ENCODE measurements around the gene APLNR.
"Not testable (repeated sequence)": the region's sequence is repeated elsewhere in the genome, so short reads cannot be mapped to it uniquely, and the experiment has no call there.

The APLNR gene

DNA sequence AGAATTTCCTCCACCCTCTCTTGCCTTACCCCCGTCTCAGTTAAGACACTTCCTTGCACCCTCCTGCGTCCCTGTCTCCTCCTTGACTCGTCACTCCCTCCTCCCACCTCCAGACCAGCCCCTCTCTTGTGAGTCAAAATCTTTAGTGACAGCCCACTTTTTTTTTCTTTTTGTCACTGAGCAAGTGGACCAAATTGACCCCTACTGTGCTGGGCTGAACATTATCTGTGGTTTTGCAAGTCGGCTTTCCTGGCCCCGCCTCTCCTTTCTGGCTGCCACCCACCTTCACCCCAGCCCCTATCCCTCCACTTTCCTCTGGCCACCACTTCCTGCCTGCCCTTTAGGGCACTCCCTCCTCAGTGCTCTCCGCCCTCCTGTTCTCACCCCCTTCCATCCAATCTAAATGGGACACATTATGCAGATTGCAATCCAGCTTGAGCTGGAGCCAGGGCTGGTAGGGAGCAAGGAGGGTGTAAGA, at the start of gene APLNR:
TSS of gene APLNR (minus strand) at position 47 of the 478 bp plus-strand sequence. CDS start 246 bp downstream, outside the sequence.
- no peak for DNase-seq (ENCODE audit: low spot score)

DNA sequence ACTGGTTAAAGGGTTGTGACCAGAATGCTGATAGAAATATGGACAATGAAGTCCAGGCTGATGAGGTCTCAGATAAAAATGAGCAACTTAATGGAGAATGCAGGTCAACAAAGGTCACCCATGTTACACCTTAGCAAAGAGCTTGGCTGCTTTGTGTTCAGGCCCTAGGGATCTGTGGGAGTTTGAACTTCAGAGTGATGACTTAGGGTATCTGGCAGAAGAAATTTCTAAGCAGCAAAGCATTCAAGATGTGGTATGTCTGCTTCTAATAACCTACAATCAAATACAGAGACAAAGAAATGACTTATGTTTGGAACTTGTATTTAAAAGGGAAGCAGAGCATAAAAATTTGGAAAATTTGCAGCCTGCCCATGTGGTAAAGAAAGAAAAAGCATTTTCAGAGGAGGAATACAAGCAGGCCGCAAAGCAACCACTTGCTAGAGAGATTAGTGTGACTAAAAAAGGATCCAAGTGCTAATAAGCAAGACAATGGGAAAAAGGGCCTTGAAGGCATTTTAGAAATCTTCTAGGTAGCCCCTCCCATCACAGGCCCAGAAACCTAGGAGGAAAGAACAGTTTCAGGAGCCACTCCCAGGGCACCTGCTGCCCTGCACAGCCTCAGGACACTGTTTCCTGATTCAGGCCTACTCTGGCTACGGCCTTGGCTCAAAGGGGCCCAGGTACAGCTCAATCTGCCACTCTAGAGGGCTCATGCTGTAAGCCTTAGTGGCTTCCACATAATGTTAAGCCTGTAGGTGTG, 46.4 kb upstream of the APLNR start:
- no peak for DNase-seq (ENCODE audit: low spot score)

DNA sequence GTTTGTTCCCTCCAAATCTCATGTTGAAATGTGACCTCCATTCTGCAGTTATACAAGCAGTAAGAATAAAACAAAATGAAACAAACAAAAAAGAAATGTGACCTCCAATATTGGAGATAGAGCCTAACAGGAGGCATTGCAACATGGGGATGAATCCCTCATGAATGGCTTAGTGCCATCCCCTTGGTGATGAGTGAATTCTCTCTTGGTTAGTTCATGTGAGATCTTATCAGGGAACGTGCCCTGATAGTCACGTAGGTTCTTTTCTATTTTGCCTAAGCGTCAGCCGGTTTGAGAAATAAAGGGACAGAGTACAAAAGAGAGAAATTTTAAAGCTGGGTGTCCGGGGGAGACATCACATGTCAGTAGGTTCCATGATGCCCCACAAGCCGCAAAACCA, 44.5 kb upstream of the APLNR start:
- not testable (repeated sequence) for DNase-seq (ENCODE audit: low spot score)

DNA sequence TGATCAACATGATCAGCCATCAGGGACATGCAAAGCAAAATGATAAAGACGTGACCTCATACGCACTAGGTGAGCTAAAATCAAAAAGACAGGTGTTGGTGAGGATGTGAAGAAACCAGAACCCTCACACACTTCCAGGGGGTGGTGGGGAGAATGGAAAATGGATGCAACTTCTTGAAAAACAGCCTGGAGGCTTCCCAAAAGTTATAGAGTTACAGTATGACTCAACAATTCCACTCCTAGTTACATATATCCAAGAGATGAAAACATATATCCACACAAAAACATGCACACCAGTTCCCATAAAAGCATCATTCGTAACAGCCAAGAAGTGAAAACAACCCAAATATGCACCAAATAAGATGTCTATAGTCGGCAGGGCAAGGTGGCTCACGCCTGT, 42.1 kb upstream of the APLNR start:
- DNase-seq (ENCODE audit: low spot score), result no peak

DNA sequence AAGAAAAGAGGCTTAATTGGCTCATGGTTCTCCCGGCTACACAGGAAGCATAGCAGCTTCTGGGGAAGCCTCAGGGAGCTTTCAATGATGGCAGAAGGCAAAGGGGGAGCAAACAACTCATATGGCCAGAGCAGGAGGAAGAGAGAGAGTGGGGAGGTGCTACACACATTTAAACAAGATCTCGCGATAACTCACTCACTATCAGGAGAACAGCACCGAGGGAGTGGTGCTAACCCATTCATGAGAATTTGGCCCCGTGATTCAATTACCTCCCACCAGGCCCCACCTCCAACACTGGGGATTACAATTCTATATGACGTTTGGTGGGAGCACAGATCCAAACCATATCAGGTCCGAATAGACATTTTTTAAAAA, 41.7 kb upstream of the APLNR start:
- DNase-seq (ENCODE audit: low spot score), result no peak

DNA sequence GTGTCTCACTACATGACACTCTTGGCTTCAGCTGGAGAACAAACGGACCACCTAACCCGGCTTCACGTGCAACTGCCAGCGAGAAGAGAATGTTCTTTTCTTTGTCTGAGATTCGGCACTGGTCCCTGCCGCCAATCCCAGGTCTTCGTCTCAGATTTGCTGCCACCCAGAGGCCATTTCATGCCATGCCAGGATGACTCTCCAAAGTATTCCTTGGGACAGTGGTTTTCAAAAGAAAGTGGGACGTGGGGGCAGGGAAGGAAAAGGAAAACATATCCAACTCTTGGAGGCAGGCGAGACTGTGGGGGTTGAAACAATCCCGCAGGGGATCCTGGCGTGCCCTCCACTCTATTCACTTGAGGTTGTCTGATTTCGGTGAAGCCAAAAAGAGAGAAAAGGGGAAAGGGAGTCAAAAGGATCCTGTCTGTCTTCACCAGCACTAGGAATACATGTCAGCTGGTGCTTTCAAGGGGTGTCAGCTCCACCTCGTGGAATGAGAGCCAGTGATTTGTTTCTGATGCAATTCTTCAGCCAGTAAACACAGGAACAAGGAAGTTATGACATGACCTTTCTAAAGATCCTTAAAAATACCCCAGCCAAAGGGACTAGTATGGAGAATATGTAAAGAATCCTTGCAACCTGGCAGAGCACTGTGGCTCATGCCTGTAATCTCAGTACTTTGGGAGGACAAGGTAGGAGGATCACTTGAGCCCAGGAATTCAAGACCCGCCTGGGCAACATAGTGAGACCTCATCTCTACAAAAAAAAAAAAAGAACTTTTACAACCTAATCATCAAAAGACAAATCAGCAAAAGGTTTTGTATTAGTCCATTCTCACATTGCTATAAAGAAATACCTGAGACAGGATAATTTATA, 41.0 kb upstream of the APLNR start:
- DNase-seq (ENCODE audit: low spot score), result peak; percentile 87

DNA sequence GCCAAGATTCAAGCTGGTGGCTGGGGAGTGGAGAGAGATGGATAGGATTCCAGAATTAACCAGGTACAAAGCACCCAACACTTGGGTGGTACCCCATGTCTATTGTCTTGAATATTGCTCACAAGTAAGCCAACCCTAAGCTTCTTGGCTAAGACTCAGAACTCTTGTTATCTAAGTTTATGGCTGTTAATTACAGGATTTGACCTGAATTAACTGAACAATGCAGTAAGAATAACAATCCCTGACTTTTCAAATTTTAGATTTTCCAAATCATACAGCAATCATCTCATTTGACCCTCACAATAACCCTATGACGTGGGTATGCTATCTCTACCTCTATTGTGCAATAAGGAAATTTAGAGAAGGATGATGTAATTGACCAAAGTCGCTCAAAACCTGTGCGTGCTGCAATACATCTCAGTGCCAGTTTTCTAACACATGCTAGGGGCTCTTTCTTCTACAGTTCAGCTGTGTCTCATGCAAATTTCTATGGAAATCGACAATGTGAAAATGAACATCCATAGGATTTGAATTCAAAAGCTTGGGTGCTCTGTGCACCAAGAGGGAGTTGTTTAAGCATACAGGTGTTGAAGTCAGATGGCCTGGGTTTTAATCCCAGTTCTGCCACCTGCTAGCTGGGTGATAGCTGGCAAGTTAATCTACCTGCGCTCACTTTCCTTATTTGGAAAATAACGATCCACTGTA, 40.1 kb upstream of the APLNR start:
- no peak for DNase-seq (ENCODE audit: low spot score)

DNA sequence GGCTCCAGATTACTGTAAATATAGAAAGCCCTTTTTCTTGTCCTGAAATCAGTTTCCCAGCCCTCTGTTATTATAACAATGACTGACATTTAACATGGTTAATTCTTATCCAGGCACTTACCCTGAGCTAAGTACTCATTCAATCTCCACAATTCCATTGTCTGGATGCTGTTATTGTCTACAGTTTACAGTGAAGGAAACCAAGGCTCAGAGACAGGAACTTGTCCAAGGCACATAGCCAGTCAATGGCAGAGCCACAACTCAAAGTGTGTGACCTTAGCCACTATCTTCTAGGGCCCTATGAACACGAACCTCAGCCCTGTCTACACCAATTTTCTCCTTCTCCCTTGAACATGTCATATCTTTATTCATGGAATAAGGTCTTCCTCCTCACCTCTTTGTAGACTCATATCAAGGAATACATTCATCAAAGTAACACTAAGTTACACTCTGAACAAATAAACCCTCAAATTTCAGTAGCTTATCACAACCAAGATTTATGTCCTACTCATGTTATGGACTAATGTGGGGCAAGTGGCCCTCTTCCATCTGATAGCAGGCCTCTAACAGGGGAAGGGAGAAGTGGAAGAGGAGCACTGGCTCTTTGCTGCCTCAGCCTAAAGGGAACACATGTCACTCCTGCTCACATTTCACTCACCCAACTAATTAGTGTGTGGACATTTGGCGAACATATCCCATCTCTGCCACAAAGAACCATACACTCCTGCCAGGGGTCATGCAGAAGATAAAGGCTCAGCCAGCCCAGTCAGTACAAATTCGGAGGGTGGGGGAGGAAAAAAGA, 39.3 kb upstream of the APLNR start:
- DNase-seq (ENCODE audit: low spot score), result no peak

DNA sequence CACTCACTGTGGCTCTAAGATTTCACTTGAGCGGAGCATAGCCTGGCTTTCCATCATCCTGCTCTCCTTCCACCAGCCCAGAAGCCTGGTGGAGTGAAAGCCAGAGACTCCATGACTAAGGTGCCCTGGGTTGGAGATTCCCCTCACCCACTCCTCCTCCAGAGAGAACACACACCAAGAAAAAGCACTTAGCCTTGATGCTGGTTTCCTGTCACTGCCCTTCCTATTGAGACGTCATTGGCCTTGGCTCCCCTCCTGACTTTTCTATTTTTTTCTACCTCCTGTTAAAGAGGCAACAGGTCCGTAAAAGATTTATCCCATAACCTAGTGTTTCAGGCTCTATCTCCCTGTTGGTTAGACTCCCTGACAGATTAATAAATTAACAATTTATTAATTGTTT, 38.5 kb upstream of the APLNR start:
- DNase-seq (ENCODE audit: low spot score), result no peak

DNA sequence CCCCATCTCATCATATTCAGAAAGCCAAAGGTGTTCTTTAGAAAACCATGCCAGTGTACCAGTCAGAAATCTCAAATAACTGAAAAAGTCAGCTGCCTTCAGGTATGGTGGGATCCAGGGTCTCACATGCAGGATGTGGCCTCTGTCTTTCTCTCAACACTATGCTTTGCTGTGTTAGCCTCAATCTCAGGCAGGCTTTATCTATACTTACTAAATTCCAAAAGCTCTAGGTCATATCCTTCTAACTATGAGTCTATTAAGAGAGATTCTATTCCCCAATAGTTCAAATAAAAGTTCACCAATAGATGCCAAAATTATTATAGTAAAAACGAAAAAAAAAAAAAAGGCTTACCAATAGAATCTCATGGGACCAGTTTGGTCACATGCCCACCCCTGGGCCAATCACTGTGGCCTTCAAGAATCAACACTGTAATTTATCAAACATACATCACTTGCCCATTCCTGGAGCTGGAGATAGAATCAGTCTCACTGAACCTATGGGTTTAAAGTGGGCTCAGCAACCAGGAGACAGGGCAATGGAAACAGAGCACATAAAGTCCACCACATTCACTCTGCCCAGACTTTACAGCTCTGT, 38.0 kb upstream of the APLNR start:
- DNase-seq (ENCODE audit: low spot score), result no peak

DNA sequence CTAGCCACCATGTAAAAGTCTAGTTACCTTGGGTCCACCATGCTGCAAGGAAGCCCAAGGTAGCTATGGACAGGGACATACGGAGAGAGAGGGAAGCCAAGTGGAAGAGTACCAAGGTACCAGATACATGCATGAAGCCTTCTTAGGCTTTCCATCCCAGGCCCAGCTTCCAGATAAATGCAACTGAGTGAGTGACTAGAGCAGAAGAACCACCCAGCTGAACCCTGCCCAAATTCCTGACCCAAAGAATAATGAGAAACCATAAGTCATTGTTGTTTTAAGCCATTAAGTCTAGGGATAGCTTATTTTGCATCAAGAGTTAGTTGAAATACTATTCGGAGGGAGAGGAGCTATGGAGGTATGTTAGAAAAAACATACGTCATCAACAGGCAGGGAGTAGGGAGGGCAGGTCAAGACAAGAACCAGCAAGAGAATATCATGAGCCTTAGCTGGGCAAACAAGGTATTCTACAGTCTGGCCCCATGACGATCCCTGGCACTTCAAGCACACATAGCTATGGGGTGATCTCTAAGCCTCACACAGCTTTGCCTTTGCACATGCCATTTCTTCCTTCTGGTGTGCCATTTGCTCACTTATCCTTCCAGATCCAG, 36.5 kb upstream of the APLNR start:
- DNase-seq (ENCODE audit: low spot score), result no peak

DNA sequence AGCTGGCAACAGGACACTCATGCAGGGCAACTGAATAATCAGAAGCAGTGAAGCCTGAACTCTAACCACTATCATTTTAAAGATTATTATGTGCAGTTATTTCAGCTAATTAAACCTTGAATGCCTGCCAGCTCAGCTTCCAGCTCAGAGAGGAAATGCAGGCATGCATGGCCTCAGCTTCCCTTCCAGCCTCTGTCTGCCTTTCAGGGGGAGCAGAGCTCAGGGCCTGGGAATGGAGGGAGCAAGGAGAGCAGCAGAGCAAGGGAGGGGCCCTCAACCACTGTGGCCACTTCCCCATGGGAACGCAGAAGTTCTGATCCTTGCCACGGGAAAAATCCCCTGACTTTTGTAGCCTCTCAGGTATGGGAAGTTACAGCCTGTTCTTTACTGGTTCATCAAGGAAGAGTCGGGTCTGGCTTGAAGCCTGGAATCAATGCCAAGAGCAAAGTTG, 32.5 kb upstream of the APLNR start:
- DNase-seq (ENCODE audit: low spot score), result no peak

DNA sequence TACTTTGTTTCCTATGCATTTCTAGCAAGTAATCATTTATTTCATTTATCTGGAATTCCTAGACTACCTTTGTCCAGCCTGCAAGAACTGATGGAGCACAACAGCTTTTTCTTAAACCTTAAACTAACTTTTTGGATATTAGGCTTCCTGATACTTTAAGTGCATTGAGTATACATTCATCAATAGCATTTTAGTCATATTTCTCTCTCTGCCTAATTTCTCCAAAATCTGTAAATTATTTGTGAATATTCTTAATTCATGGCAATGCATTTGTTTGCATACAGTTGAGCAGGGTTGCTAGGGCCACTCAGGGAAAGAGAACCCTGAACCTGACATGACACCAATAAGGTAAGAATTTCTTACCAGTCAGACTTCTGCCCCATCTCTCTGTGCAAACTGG, 29.1 kb upstream of the APLNR start:
- no peak for DNase-seq (ENCODE audit: low spot score)

DNA sequence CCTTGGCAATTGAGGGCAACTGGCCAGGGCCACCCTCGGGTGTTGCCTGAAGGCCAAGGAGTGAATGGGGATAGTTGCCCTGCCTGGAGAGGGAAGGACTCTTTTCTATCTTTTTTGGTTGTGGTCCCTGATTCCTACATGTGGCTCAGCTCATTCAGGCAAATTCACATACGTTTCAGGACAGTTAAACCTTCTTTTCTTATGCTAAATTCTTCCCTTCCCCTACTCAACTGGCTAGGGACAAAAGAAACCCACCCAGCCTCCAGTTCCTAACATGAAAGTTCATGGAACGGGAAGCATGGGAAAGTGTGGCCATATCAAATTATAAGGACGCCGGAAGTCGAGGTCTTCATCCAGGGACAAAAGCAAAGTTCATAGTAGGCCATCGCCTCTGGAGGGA, 26.3 kb upstream of the APLNR start:
- DNase-seq (ENCODE audit: low spot score), result no peak

DNA sequence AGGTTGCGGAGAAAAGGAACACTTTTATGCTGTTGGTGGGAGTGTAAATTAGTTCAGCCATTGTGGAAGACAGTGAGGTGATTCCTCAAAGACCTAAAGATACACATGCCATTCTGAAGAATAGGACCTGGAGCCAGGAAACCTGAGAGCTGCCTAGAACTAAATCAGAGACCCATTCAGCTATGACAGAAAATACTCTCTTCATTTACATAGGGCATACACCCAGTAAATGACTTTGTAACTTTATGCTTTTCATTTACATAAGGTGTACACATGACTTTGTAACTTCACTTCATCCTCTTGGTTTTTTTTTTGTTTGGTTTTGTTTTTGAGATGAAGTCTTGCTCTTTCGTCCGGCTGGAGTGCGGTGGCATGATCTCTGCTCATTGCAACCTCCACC, 25.1 kb upstream of the APLNR start:
- DNase-seq (ENCODE audit: low spot score), result no peak

DNA sequence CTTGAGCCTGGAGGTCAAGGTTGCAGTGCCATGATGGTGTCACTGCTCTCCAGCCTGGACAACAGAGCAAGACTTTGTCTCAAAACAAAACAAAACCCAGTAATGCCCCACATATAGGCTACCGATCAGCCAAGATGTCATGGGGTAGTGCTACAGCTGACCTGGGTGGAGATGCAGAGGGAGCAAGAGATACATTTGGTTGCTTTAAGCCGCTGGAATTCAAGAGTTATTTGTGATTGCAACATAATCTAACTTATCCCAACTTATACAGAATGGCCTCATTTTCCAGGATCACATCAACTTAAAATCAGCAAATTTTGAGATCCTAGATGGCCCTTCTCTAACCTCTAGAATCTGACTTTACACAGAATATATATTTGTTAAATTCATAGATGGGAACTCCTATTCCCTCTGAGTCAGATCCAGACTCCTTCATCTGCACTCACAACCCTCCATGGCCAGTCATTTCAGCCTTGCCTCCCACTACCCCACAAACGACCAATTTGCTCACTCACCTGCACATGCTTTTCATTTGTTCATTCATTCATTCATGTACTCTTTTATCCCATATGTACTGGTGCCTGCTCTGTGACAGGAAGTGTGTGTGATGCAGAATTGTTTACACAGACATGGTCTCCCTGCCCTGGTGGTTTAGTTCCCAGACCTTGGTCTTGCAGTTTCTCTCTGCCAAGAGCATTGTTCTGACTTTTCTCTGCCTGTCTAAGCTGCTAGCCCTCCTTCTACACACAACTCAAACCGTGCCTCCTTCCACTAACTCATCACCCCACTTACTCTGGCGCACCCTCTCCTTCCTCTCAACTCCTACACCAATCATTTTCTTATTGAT, 24.1 kb upstream of the APLNR start:
- DNase-seq (ENCODE audit: low spot score), result no peak

DNA sequence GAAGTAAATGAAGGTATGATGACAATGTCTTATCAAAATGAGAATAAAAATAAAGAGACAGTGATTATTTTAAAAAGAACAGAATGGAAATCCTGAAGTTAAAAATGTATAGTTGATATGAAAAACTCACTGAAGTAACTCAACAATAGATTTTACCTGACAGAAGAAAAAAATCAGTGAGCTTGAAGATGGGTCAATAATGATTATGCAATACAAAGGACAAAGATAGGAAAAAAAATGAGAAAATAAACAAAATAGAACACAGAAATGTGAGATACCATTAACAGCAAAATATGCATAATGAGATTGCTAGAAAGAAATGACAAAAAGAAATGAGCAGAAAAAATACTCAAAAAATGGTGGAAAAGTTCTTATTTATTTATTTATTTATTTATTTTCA, 19.1 kb upstream of the APLNR start:
- no peak for DNase-seq (ENCODE audit: low spot score)

DNA sequence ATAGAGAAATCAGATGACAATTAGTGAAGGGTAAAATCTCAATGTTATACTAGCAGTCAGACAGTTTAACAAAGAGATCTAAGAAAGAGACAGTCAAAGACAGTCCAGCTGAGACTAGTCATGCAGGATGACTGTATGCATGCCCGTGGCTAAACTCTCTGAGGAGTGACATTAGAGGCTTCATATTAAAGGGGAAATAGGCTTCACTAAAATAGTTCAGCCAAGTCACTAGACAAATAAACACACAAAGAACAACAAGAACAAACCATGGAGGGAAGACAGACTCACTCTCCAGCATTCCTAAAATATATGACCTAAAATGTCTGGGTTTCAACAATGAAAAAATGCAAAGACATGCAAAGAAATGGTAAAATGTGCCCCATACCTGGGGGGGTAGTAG, 18.6 kb upstream of the APLNR start:
- peak; percentile 35 for DNase-seq (ENCODE audit: low spot score)

DNA sequence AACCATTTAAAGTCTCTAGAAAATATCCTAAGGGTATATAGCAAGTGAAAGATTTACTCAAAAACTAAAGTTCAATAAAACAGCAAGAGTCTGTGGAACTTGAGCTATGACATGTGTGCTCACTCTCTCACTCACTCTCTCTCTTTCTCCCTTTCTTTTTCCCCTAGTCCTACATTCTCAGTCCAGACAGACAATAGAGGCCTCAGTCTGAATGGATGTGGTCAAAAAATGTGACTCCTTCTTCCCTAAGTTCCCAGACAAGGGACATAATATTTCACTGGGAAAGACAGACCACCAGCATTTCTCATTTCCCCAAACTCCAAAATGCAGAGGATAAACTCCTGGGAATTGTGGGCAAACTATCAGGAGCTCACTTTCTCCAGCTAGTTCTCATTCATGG, 17.6 kb upstream of the APLNR start:
- DNase-seq (ENCODE audit: low spot score), result no peak
